SK-N-MC (cell line): Measurements from ENCODE around the gene GRB14.

ENCODE experiments used
- EZH2 ChIP-seq: fragments of 200-600 bp; sonication (generic); IDR thresholded peaks from one replicate; pipeline ENCODE4 v1.6.1; 2017; ENCODE audit warnings: antibody characterized with exemption
- POLR2AphosphoS5 ChIP-seq: IDR thresholded peaks from 2 replicates; pipeline ENCODE4 v1.6.1; 2012; ENCODE audit warnings: mild to moderate bottlenecking, low read depth, low read length, borderline replicate concordance

- TF ChIP-seq EZH2 (no peak), POLR2AphosphoS5 (no peak)
Observed at GRCh38 chr2:164567335-164567989, 53.8 kb downstream of the GRB14 start.
